Stimulated activated CD8-positive, alpha-beta memory T cell treated with anti-CD3 and anti-CD28 coated beads, Interleukin-15, amount 100 ng/mL, for 48 hours (primary cell): Measurements from ENCODE around the gene LTN1.

Experiments used
- DNase-seq, 2 donors: peaks; one replicate each; pipeline ENCODE4 v3.0.0-alpha.2; 2020; ENCODE audit warnings: low read depth in 2 of 2

The LTN1 gene

DNA sequence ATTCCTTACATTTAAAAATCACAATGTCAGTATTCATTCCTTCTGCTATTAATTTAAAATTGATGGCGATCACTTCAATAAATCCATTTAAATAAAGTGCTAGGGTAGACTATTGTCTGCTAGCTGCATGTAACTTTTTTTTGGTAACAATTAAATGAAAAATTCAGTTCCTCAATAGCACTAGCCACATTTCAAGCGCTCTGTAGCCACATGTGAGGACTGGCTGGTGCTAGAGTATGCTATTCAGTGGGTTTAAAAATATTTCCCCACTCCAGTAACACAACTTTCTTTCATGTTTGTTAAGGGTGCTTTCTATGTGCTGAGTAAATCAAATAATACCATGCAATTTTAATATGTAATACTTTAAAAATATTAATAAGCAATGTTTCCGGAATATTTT lies 108.2 kb downstream of the LTN1 start:
- no peak for DNase-seq

DNA sequence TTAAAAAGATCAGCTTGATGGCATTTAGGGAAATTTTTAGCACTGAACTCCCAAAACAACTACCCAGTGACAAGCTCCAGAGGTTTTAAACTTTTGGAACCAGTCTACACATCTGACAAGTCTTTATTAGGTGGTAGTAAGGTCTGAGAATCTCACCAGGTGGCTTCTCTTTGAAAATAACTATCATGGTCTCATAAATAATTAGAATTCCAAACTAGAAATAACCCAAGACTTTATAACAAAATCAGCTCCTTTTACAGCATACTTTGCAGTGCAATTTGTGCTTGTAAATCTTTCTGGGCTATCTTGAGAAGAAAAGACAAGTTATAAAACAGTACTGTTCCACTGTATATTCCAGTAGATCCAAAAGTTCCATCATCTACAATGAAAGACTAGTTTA lies 108.7 kb downstream of the LTN1 start:
- no peak for DNase-seq

DNA sequence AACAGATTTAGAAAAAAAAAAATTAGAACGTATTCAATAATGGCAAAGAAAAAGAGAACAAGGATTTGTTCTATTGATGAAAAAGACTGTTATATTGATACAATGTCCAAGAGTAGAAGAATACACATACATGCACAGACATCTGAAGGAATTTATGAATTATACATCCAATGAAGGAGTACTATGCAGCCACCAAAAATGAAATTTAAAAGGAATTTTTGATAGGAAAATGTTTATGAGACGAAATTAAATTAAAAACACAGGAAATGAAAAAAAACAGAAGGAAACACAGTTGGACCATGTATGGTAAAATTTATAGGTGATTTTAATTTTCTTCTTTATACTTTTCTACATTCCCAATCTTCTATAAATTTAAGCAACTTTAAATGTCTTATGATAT lies 110.3 kb downstream of the LTN1 start:
- DNase-seq = no peak
